Stimulated activated CD8-positive, alpha-beta memory T cell treated with anti-CD3 and anti-CD28 coated beads, Interleukin-15, amount 100 ng/mL, for 1 hour (primary cell): ENCODE results near the gene CDH4.

Experiments
- DNase-seq: peaks from one replicate; pipeline ENCODE4 v3.0.0-alpha.2; 2020; ENCODE audit warnings: low read depth

The CDH4 gene

GRCh38 chr20:61561111-61561830 is 309.2 kb downstream of the CDH4 start:
- no peak for DNase-seq

- no peak for DNase-seq
These were observed 310.4 kb downstream of the CDH4 start for GRCh38 chr20:61562491-61562890.

- no peak for DNase-seq
These were observed 310.9 kb downstream of the CDH4 start for GRCh38 chr20:61562897-61563504.

- DNase-seq: no peak
These were observed 312.6 kb downstream of the CDH4 start for GRCh38 chr20:61564628-61565027.

- no peak for DNase-seq
These were observed 313.7 kb downstream of the CDH4 start for GRCh38 chr20:61565791-61566190.

- DNase-seq: no peak
These were observed 314.6 kb downstream of the CDH4 start for GRCh38 chr20:61566691-61567090.

GRCh38 chr20:61567204-61567603 is 315.1 kb downstream of the CDH4 start:
- DNase-seq: no peak

GRCh38 chr20:61569825-61570224 is 317.8 kb downstream of the CDH4 start:
- DNase-seq: no peak

GRCh38 chr20:61570646-61571195 is 318.7 kb downstream of the CDH4 start:
- DNase-seq: no peak

- no peak for DNase-seq
These were observed 319.2 kb downstream of the CDH4 start for GRCh38 chr20:61571221-61571620.

GRCh38 chr20:61571916-61572711 is 320.1 kb downstream of the CDH4 start:
- no peak for DNase-seq

GRCh38 chr20:61572789-61573188 is 320.7 kb downstream of the CDH4 start:
- no peak for DNase-seq

- DNase-seq: no peak
These were observed 321.6 kb downstream of the CDH4 start for GRCh38 chr20:61573415-61574305.

- DNase-seq: no peak
These were observed 323.3 kb downstream of the CDH4 start for GRCh38 chr20:61575151-61575937.

- DNase-seq: no peak
These were observed 324.3 kb downstream of the CDH4 start for GRCh38 chr20:61576372-61576771.

- DNase-seq: no peak
These were observed 325.0 kb downstream of the CDH4 start for GRCh38 chr20:61577065-61577464.

- no peak for DNase-seq
These were observed 327.8 kb downstream of the CDH4 start for GRCh38 chr20:61579908-61580307.

GRCh38 chr20:61580958-61581824 is 329.1 kb downstream of the CDH4 start:
- DNase-seq: no peak

GRCh38 chr20:61581825-61582188 is 329.7 kb downstream of the CDH4 start:
- DNase-seq: no peak
